Type B pancreatic cell (in vitro differentiated cells): ENCODE data around the gene MAB21L1. TPM values are rescaled to one million over a fixed set of nuclear protein-coding genes. Genes with fewer than 3 reads are reported as not detected.

Source experiments
- DNase-seq: peaks from one replicate; pipeline ENCODE4 v3.0.0; 2021; ENCODE audit warnings: mixed read lengths; ENCODE audit not compliant: unreplicated experiment; ENCODE audit errors: extremely low spot score
- H3K27ac Mint-ChIP-seq: 2 replicates; pipeline ENCODE4 v1.8.0; 2021; ENCODE audit warnings: mild to moderate bottlenecking, mixed read lengths
- H3K27me3 Mint-ChIP-seq: 2 replicates; pipeline ENCODE4 v1.8.0; 2021; ENCODE audit warnings: mixed read lengths
- H3K36me3 Mint-ChIP-seq: 2 replicates; pipeline ENCODE4 v1.8.0; 2021; ENCODE audit warnings: mixed read lengths
- H3K4me1 Mint-ChIP-seq: one replicate; pipeline ENCODE4 v1.8.0; 2021; ENCODE audit warnings: mixed read lengths; ENCODE audit not compliant: unreplicated experiment
- H3K4me3 Mint-ChIP-seq: 2 replicates; pipeline ENCODE4 v1.8.0; 2021; ENCODE audit warnings: mild to moderate bottlenecking, mixed read lengths
- H3K9me3 Mint-ChIP-seq: 2 replicates; pipeline ENCODE4 v1.8.0; 2021; ENCODE audit warnings: mixed read lengths
- total RNA-seq: library from RNA; stranded (reverse); gene quantifications from 2 replicates; pipeline ENCODE4 v1.2.1, GENCODE V29; 2021; ENCODE audit warnings: low replicate concordance
- TF ChIP-seq, protein P1 (sequence below): fragments of 200-600 bp; sonication (generic); conservative IDR thresholded peaks from 2 replicates; pipeline ENCODE4 v1.5.0; 2021; ENCODE audit warnings: antibody characterized with exemption, mild to moderate bottlenecking

MAB21L1 gene
- total RNA-seq, 1 donor from 2014 or later, result 11.0 TPM

DNA sequence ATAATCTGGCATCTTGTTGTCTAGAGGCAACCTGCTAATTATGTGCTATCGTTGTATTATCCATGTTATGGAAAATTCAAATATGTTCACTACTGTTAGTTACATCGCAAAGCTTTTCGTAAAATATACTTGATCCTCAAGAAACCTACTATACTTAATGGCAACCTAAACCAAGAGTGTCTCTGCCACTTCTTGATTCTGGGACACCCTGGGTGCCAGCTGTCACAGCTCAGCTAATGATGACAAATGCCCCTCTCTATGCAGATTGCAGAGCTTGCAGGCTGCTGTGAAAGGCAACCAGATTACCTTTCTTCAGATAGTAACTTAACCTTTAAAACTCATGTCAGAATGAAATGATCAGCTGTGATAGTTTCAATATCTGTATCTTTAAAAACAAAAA, 8.9 kb upstream of the MAB21L1 start:
- Mint-ChIP-seq H3K27ac (no peak overlapping the region), H3K36me3 (no peaks in the 10 kb centered on the region), H3K27me3 (peaks cover 21% of the 10 kb centered on the region), H3K4me3 (no peak overlapping the region), H3K9me3 (no peaks in the 10 kb centered on the region), H3K4me1 (peaks cover 4% of the 10 kb centered on the region)
- no peak for DNase-seq
- TF ChIP-seq, protein P1, sequence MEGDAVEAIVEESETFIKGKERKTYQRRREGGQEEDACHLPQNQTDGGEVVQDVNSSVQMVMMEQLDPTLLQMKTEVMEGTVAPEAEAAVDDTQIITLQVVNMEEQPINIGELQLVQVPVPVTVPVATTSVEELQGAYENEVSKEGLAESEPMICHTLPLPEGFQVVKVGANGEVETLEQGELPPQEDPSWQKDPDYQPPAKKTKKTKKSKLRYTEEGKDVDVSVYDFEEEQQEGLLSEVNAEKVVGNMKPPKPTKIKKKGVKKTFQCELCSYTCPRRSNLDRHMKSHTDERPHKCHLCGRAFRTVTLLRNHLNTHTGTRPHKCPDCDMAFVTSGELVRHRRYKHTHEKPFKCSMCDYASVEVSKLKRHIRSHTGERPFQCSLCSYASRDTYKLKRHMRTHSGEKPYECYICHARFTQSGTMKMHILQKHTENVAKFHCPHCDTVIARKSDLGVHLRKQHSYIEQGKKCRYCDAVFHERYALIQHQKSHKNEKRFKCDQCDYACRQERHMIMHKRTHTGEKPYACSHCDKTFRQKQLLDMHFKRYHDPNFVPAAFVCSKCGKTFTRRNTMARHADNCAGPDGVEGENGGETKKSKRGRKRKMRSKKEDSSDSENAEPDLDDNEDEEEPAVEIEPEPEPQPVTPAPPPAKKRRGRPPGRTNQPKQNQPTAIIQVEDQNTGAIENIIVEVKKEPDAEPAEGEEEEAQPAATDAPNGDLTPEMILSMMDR, result no peak

DNA sequence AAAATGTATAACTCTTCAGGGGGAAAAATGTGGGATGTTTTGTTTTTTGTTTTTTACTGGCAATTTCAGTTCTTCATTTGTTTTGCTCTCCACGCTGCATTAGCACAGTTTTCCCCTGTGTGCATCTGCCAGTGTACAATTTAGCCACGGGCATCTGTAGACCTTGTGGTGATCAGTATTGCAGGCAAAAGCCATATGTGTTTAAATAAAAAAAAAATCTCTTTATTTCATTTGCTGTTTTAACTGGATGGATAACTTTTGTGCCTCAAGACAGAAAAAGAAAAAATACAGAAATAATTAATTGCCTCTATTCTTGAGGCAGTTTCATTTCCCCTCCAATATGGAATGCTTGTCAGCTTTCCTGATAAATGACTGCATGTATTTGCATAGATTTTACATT, 7.9 kb upstream of the MAB21L1 start:
- peaks cover 31% of the 10 kb centered on the region for H3K27me3 Mint-ChIP-seq
- DNase-seq, result no peak
- H3K36me3 Mint-ChIP-seq, result no peaks in the 10 kb centered on the region
- TF ChIP-seq, protein P1, result no peak
- H3K9me3 Mint-ChIP-seq, result no peaks in the 10 kb centered on the region
- H3K4me3 Mint-ChIP-seq, result no peak overlapping the region
- peaks cover 4% of the 10 kb centered on the region for H3K4me1 Mint-ChIP-seq
- no peak overlapping the region for H3K27ac Mint-ChIP-seq

DNA sequence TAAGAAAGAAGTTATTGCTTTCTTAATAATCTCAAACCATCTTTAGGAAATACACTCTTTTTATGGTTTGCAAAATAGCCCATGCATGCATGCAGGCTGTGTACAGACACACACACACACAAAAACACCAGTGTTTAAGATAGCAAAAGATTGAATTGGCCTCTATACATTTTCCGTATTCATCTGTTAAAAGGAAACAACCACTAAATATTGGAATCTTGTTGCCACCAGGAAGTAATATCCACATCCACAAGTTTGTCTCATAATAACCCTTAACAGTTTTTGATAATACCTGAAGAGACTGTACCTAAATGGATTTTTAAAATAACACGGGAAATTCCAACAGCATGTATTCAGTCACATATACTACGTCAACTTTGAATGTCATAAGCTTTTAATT, 7.3 kb upstream of the MAB21L1 start:
- no peak for DNase-seq
- Mint-ChIP-seq H3K36me3 (no peaks in the 10 kb centered on the region), H3K9me3 (no peaks in the 10 kb centered on the region), H3K27ac (no peak overlapping the region), H3K4me1 (peaks cover 10% of the 10 kb centered on the region), H3K27me3 (peaks cover 35% of the 10 kb centered on the region), H3K4me3 (no peak overlapping the region)
- TF ChIP-seq, protein P1, result no peak

DNA sequence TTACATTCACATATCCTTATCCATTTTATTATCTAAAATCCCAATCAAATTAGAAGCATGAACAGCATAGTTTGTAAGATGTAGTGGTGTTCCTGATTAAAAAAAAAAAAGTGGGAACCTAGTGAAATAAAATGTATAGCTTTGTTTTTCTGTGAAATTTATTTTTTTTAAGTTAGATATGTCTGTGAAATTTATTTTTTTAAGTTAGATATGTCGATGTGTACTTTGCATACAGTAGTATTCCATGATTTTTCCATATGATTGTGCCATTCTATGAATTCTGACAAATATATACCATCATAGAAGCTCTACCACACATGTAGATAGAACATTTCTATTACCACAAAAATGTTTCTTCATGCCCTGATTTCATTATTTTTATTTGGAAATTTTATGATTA, 6.0 kb upstream of the MAB21L1 start:
- no peaks in the 10 kb centered on the region for H3K36me3 Mint-ChIP-seq
- H3K27ac Mint-ChIP-seq, result no peak overlapping the region
- DNase-seq, result no peak
- TF ChIP-seq, protein P1, result no peak
- H3K27me3 Mint-ChIP-seq, result peaks cover 47% of the 10 kb centered on the region
- no peaks in the 10 kb centered on the region for H3K9me3 Mint-ChIP-seq
- H3K4me3 Mint-ChIP-seq, result no peak overlapping the region
- H3K4me1 Mint-ChIP-seq, result peaks cover 19% of the 10 kb centered on the region

DNA sequence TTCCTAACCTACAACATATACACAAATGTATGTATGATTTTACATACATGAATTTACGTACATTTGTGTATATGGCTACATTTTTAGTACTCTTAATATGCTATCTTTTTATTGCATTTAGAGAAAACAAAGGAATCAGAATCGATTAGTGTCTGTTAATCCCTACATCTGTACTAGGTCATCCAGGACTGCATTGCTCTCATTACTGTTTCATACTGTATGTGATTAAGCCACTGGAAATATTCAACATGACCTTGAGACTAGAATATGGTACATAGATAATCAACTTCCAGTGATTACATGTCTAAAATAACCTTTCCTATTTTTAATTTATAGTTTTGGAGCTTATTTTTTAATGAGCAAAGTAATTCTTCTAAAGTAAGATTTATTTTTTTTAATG, 5.3 kb upstream of the MAB21L1 start:
- no peak for DNase-seq
- H3K36me3 Mint-ChIP-seq, result no peaks in the 10 kb centered on the region
- peaks cover 25% of the 10 kb centered on the region for H3K4me1 Mint-ChIP-seq
- TF ChIP-seq, protein P1, result no peak
- no peak overlapping the region for H3K27ac Mint-ChIP-seq
- H3K4me3 Mint-ChIP-seq, result no peak overlapping the region
- H3K9me3 Mint-ChIP-seq, result no peaks in the 10 kb centered on the region
- peaks cover 55% of the 10 kb centered on the region for H3K27me3 Mint-ChIP-seq

DNA sequence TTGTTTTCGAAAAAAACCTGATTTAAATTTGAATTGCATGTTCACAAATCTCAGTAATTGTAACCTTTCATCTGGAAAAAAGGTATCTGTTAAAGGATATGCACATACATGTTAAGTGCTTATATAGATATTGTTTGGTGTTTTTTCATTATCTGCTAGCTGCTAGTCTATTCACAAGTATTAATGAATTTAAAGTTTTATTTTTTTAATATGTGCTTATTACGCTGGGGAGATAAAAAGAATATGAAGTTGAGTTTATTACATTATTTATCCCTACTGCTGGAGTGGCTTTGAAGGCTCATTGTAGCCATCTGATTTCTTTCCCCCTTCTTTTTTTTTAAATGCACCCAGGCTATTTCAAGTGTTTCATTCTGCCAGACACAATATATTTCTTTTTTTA, 3.9 kb upstream of the MAB21L1 start:
- TF ChIP-seq, protein P1, result no peak
- Mint-ChIP-seq H3K27me3 (peaks cover 67% of the 10 kb centered on the region), H3K4me3 (no peak overlapping the region)

More for the DNA sequence above, 3.9 kb upstream of the MAB21L1 start:
- H3K4me1 Mint-ChIP-seq, result peaks cover 37% of the 10 kb centered on the region
- H3K9me3 Mint-ChIP-seq, result no peaks in the 10 kb centered on the region
- H3K27ac Mint-ChIP-seq, result no peak overlapping the region
- H3K36me3 Mint-ChIP-seq, result peaks cover 7% of the 10 kb centered on the region
- DNase-seq, result no peak
